Endodermal cell (in vitro differentiated cells): Measurements from ENCODE around the gene RAB35. TPM values are rescaled to one million over a fixed set of nuclear protein-coding genes. Genes with fewer than 3 reads are reported as not detected.

Source experiments
- DNase-seq: peaks from one replicate; pipeline ENCODE4 v3.0.0-alpha.2; 2017
- H3K27ac ChIP-seq: 2 replicates; pipeline ENCODE4 v1.5.1; 2013; ENCODE audit warnings: mild to moderate bottlenecking, low read depth, low read length, moderate library complexity
- H3K27me3 ChIP-seq: 2 replicates; pipeline ENCODE4 v1.6.1; 2013; ENCODE audit warnings: mild to moderate bottlenecking, low read length, moderate library complexity; ENCODE audit not compliant: insufficient read depth, control insufficient read depth, poor library complexity, severe bottlenecking
- H3K36me3 ChIP-seq: 2 replicates; pipeline ENCODE4 v1.7.0; 2013; ENCODE audit warnings: mild to moderate bottlenecking, low read length, moderate library complexity; ENCODE audit not compliant: control insufficient read depth, insufficient read depth
- H3K4me1 ChIP-seq: one replicate; pipeline ENCODE4 v1.7.0; 2013; ENCODE audit warnings: low read length; ENCODE audit not compliant: control insufficient read depth, insufficient read depth
- H3K4me3 ChIP-seq: 2 replicates; pipeline ENCODE4 v1.5.1; 2013; ENCODE audit warnings: mild to moderate bottlenecking, low read length, moderate library complexity
- H3K9ac ChIP-seq: 2 replicates; pipeline ENCODE4 v1.6.1; 2013; ENCODE audit warnings: mild to moderate bottlenecking, low read length, moderate library complexity; ENCODE audit not compliant: poor library complexity, severe bottlenecking; ENCODE audit errors: extremely low read depth
- H3K9me3 ChIP-seq: 2 replicates; pipeline ENCODE4 v1.6.1; 2013; ENCODE audit warnings: mild to moderate bottlenecking, low read length, moderate library complexity; ENCODE audit not compliant: control insufficient read depth
- H3K27ac Mint-ChIP-seq: 2 replicates; pipeline ENCODE4 v1.8.0; 2020; ENCODE audit warnings: mixed read lengths
- H3K27me3 Mint-ChIP-seq: 2 replicates; pipeline ENCODE4 v1.8.0; 2021; ENCODE audit warnings: mild to moderate bottlenecking, mixed read lengths; ENCODE audit not compliant: insufficient read depth
- H3K36me3 Mint-ChIP-seq: 2 replicates; pipeline ENCODE4 v1.8.0; 2020; ENCODE audit warnings: low read depth, mixed read lengths
- H3K4me1 Mint-ChIP-seq: 2 replicates; pipeline ENCODE4 v1.8.0; 2020; ENCODE audit warnings: mixed read lengths
- H3K4me3 Mint-ChIP-seq: 2 replicates; pipeline ENCODE4 v1.8.0; 2020; ENCODE audit warnings: mild to moderate bottlenecking, moderate library complexity, mixed read lengths
- H3K9me3 Mint-ChIP-seq: 2 replicates; pipeline ENCODE4 v1.8.0; 2020; ENCODE audit warnings: mild to moderate bottlenecking, mixed read lengths
- WGBS, 2 experiments: methylation state at CpG; one replicate each; pipeline versions ENCODE4 v1.1.5 to v1.1.7; 2013; ENCODE audit warnings: missing lambda C conversion rate in 2 of 2, mixed read lengths in 1 of 2; ENCODE audit not compliant: insufficient coverage in 1 of 2, insufficient read length in 1 of 2; 5-methylcytosine and 5-hydroxymethylcytosine counted together
- total RNA-seq, 2 donors: library from RNA; stranded (reverse); fragmentation: NEBNext Ultra II Directional in 1 of 2; extraction: Animal tissue kit (Norgen Biotek cat#: 25700) in 1 of 2; gene quantifications; 2 replicates in 1 of 2; 3 replicates in 1 of 2; pipeline ENCODE4 v1.2.1, GENCODE V29; 2021
- TF ChIP-seq, protein P1 (sequence below): fragments of 200-600 bp; sonication (generic); conservative IDR thresholded peaks from 2 replicates; pipeline ENCODE4 v1.5.0; 2021; ENCODE audit warnings: antibody characterized with exemption, mild to moderate bottlenecking

The RAB35 gene
- total RNA-seq, 2 donors from 2014 or later = 32.4 to 36.6 TPM

- peaks cover 11% of the 10 kb centered on the region for H3K4me1 Mint-ChIP-seq
- H3K27me3 Mint-ChIP-seq = no peaks in the 10 kb centered on the region
- H3K27ac ChIP-seq = no peak overlapping the region
- no peak overlapping the region for H3K4me3 Mint-ChIP-seq
- H3K27ac Mint-ChIP-seq = no peak overlapping the region
- no peak overlapping the region for H3K4me3 ChIP-seq
- H3K27me3 ChIP-seq = no peaks in the 10 kb centered on the region
- TF ChIP-seq, protein P1, sequence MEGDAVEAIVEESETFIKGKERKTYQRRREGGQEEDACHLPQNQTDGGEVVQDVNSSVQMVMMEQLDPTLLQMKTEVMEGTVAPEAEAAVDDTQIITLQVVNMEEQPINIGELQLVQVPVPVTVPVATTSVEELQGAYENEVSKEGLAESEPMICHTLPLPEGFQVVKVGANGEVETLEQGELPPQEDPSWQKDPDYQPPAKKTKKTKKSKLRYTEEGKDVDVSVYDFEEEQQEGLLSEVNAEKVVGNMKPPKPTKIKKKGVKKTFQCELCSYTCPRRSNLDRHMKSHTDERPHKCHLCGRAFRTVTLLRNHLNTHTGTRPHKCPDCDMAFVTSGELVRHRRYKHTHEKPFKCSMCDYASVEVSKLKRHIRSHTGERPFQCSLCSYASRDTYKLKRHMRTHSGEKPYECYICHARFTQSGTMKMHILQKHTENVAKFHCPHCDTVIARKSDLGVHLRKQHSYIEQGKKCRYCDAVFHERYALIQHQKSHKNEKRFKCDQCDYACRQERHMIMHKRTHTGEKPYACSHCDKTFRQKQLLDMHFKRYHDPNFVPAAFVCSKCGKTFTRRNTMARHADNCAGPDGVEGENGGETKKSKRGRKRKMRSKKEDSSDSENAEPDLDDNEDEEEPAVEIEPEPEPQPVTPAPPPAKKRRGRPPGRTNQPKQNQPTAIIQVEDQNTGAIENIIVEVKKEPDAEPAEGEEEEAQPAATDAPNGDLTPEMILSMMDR = no peak
- H3K9me3 ChIP-seq = no peaks in the 10 kb centered on the region
- DNase-seq = no peak
- no peak overlapping the region for H3K9ac ChIP-seq
- H3K36me3 ChIP-seq = no peaks in the 10 kb centered on the region
- H3K9me3 Mint-ChIP-seq = no peaks in the 10 kb centered on the region
- H3K36me3 Mint-ChIP-seq = no peaks in the 10 kb centered on the region
- WGBS, 2 experiments = 100% methylated on average over 1 of the region's 1 CpG
- H3K4me1 ChIP-seq = no peaks in the 10 kb centered on the region
Measured at GRCh38 chr12:120060196-120060595, 56.4 kb downstream of the RAB35 start.

DNA sequence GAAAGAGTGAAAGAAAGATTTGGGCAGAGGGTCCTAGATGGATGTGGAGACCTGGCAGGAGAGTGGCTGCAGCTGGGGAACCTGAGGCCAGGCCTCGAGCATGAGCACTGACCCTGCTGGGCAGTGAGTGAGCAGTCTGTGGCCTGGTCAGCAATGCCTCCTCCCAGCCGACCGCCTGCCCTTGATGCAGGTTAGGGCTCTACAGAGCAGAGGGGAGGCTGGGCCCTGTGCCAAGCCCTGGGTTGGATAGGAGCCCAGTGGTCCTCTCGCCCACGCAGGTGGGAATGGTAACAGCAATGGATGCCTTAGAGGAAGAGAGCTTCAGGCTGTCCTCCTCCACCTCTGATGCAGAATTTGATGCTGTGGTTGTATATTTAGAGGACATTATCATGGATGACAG, 59.8 kb downstream of the RAB35 start:
- no peaks in the 10 kb centered on the region for H3K27me3 ChIP-seq
- peaks cover 2% of the 10 kb centered on the region for H3K36me3 Mint-ChIP-seq
- H3K9me3 Mint-ChIP-seq = peaks cover 3% of the 10 kb centered on the region
- H3K9ac ChIP-seq = no peak overlapping the region
- no peaks in the 10 kb centered on the region for H3K4me1 Mint-ChIP-seq
- no peaks in the 10 kb centered on the region for H3K4me1 ChIP-seq
- H3K27me3 Mint-ChIP-seq = no peaks in the 10 kb centered on the region
- 96 to 100% methylated on average over 3 to 5 of the region's 5 CpGs for WGBS, 2 experiments
- no peak overlapping the region for H3K4me3 Mint-ChIP-seq
- no peak overlapping the region for H3K27ac Mint-ChIP-seq
- DNase-seq = no peak
- H3K4me3 ChIP-seq = no peak overlapping the region
- H3K9me3 ChIP-seq = no peaks in the 10 kb centered on the region
- no peak overlapping the region for H3K27ac ChIP-seq
- TF ChIP-seq, protein P1 = no peak
- no peaks in the 10 kb centered on the region for H3K36me3 ChIP-seq

GRCh38 chr12:120055231-120056000, 61.1 kb downstream of the RAB35 start:
- 83% methylated on average over 1 of the region's 2 CpGs; no CpG with 5 or more reads in 1 of the 2 experiments for WGBS, 2 experiments
- peaks cover 2% of the 10 kb centered on the region for H3K36me3 Mint-ChIP-seq
- H3K4me3 Mint-ChIP-seq = no peak overlapping the region
- Histone ChIP-seq H3K4me3 (no peak overlapping the region), H3K9me3 (no peaks in the 10 kb centered on the region), H3K27me3 (no peaks in the 10 kb centered on the region), H3K36me3 (no peaks in the 10 kb centered on the region), H3K4me1 (no peaks in the 10 kb centered on the region), H3K9ac (no peak overlapping the region), H3K27ac (no peak overlapping the region)
- H3K27me3 Mint-ChIP-seq = no peaks in the 10 kb centered on the region
- TF ChIP-seq, protein P1 = no peak
- H3K4me1 Mint-ChIP-seq = no peaks in the 10 kb centered on the region
- DNase-seq = no peak
- peaks cover 11% of the 10 kb centered on the region for H3K9me3 Mint-ChIP-seq
- no peak overlapping the region for H3K27ac Mint-ChIP-seq
